ENCODE data around the gene S100A14.

DNA sequence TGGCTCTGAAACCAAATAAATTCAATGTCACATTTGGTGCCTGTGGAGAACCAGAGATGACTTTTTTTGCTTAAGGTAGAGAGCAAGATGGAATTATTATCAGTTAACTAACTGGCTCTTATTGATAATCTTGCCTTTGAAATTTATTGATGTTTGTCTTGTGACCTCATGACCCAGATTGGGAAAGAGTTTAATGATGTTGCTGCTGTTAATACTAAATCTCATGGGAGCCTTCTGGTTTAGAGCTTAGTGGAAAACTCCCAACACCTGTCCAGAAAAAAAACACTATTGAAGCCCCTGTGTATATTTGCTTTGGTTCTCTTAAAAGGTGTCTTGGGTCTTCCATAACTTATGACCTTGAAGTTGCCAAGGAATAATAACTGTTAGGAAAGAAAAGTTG lies 27.7 kb upstream of the S100A14 start:
- TF ChIP-seq SP1 (IDR thresholded peaks at IDR 0.05) (no peak), ZNF384 (IDR thresholded peaks at IDR 0.05) (no peak), TARDBP (IDR thresholded peaks at IDR 0.05) (no peak), SUZ12 (IDR thresholded peaks at IDR 0.05) (no peak), BHLHE40 (IDR thresholded peaks at IDR 0.05; ENCODE audit: borderline replicate concordance) (no peak), FOXK2 (IDR thresholded peaks at IDR 0.05) (no peak), FOXM1 (IDR thresholded peaks at IDR 0.05; ENCODE audit: borderline replicate concordance) (no peak), L3MBTL2 (conservative IDR thresholded peaks at IDR 0.05) (no peak), ARNT (IDR thresholded peaks at IDR 0.05) (no peak), CTBP1 (IDR thresholded peaks at IDR 0.05; ENCODE audit: borderline replicate concordance) (no peak)
- TF ChIP-seq, protein P1, sequence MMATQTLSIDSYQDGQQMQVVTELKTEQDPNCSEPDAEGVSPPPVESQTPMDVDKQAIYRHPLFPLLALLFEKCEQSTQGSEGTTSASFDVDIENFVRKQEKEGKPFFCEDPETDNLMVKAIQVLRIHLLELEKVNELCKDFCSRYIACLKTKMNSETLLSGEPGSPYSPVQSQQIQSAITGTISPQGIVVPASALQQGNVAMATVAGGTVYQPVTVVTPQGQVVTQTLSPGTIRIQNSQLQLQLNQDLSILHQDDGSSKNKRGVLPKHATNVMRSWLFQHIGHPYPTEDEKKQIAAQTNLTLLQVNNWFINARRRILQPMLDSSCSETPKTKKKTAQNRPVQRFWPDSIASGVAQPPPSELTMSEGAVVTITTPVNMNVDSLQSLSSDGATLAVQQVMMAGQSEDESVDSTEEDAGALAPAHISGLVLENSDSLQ (IDR thresholded peaks at IDR 0.05): no peak

Measured in HEK293T (cell line).